Measurements from ENCODE around the gene SUPT3H.
"Not testable (repeated sequence)": the region's sequence is repeated elsewhere in the genome, so short reads cannot be mapped to it uniquely, and the experiment has no call there.

Gene SUPT3H

DNA sequence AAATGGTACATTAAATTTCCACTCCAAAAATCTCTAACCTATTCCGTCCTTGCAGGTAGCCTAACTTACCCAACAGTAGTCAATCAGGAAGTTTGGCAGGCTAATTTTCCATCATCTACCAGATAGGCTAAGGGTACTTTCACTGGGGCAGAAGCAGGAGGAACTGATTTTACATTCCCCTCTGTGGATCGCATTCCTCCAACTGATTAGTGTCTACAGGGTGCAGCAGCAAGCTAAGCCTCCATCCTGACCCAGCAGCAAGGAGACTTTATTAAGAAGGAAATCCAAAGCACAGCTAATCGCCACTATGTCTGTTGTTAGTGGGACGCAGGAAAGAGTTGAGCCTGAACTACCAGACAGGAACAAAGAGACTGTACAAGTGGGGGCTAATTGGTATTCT lies 192.8 kb downstream of the SUPT3H start:
- H4K8ac ChIP-seq (ENCODE audit: low read depth, low read length) = no peak overlapping the region
- H3K4me3 ChIP-seq (ENCODE audit: low read depth, low read length) = no peak overlapping the region
- H3K79me1 ChIP-seq (ENCODE audit: low read length) = no peaks in the 10 kb centered on the region
- no peak for DNase-seq
- no peak overlapping the region for H3K14ac ChIP-seq (ENCODE audit: low read length)
- no CpG with 5 or more reads among the region's 4 CpGs for WGBS (ENCODE audit: extremely low coverage, insufficient coverage, insufficient read length)
- no peak overlapping the region for H3K4ac ChIP-seq (ENCODE audit: low read depth, low read length)
- H2BK120ac ChIP-seq (ENCODE audit: insufficient read depth, low read length, poor library complexity) = no peak overlapping the region
- no peak overlapping the region for H3K9ac ChIP-seq (ENCODE audit: low read length)
- no peak overlapping the region for H2BK5ac ChIP-seq (ENCODE audit: low read depth, low read length, poor library complexity)
- H3K27me3 ChIP-seq (ENCODE audit: insufficient read depth, low read length) = no peaks in the 10 kb centered on the region
- no peak overlapping the region for H2AFZ ChIP-seq (ENCODE audit: insufficient read depth, low read length, poor library complexity)
- H3K9me3 ChIP-seq (ENCODE audit: insufficient read depth, low read depth, low read length) = no peaks in the 10 kb centered on the region
- no peaks in the 10 kb centered on the region for H3K4me1 ChIP-seq (ENCODE audit: control insufficient read depth in 1 of 2, insufficient read depth in 2 of 2, low read length in 2 of 2)
- no peaks in the 10 kb centered on the region for H3K79me2 ChIP-seq (ENCODE audit: control insufficient read depth, insufficient read depth, low read length, poor library complexity)
- H3K4me2 ChIP-seq (ENCODE audit: low read length) = no peak overlapping the region
- H2BK12ac ChIP-seq (ENCODE audit: low read length) = no peak overlapping the region
- H2AK5ac ChIP-seq (ENCODE audit: low read length) = no peak overlapping the region
- no peak overlapping the region for H3K18ac ChIP-seq (ENCODE audit: low read length)
- no peak overlapping the region for H4K12ac ChIP-seq (ENCODE audit: low read depth, low read length)
- H3K27ac ChIP-seq (ENCODE audit: low read depth, low read length) = no peak overlapping the region
- no peak overlapping the region for H4K91ac ChIP-seq (ENCODE audit: low read depth, low read length)
- no peak overlapping the region for H3K23ac ChIP-seq (ENCODE audit: low read length)
- no peaks in the 10 kb centered on the region for H3K36me3 ChIP-seq (ENCODE audit: control insufficient read depth in 1 of 2, insufficient read depth in 2 of 2, low read length in 2 of 2)

DNA sequence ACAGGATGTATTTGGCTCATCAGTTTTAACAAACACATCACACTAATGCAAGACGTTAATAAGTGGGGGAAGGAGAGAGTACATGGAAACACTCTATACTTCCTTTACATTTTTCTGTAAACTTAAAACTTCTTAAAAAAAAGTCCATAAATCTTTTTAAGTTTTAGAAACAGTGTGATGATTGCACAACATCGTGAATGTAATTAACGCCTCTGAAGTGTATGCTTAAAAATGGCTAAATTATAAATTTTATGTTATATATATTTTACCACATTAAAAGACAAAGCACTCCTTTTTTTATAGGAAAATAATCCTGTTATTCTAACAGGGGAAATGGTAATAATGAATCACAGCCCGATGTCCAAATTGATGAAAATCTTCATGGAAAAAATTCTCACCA lies 193.7 kb downstream of the SUPT3H start:
- no peak overlapping the region for H3K18ac ChIP-seq (ENCODE audit: low read length)
- H3K27me3 ChIP-seq (ENCODE audit: insufficient read depth, low read length) = no peaks in the 10 kb centered on the region
- H3K4me2 ChIP-seq (ENCODE audit: low read length) = no peak overlapping the region
- H3K79me2 ChIP-seq (ENCODE audit: control insufficient read depth, insufficient read depth, low read length, poor library complexity) = no peaks in the 10 kb centered on the region
- H4K8ac ChIP-seq (ENCODE audit: low read depth, low read length) = no peak overlapping the region
- DNase-seq = no peak
- no peaks in the 10 kb centered on the region for H3K79me1 ChIP-seq (ENCODE audit: low read length)
- no peak overlapping the region for H3K14ac ChIP-seq (ENCODE audit: low read length)
- no peaks in the 10 kb centered on the region for H3K9me3 ChIP-seq (ENCODE audit: insufficient read depth, low read depth, low read length)
- no peak overlapping the region for H2AK5ac ChIP-seq (ENCODE audit: low read length)
- no peaks in the 10 kb centered on the region for H3K4me1 ChIP-seq (ENCODE audit: control insufficient read depth in 1 of 2, insufficient read depth in 2 of 2, low read length in 2 of 2)
- H3K4ac ChIP-seq (ENCODE audit: low read depth, low read length) = no peak overlapping the region
- H4K12ac ChIP-seq (ENCODE audit: low read depth, low read length) = no peak overlapping the region
- H3K4me3 ChIP-seq (ENCODE audit: low read depth, low read length) = no peak overlapping the region
- no peak overlapping the region for H2BK5ac ChIP-seq (ENCODE audit: low read depth, low read length, poor library complexity)
- no CpG with 5 or more reads among the region's 4 CpGs for WGBS (ENCODE audit: extremely low coverage, insufficient coverage, insufficient read length)
- H3K27ac ChIP-seq (ENCODE audit: low read depth, low read length) = no peak overlapping the region
- no peak overlapping the region for H2BK12ac ChIP-seq (ENCODE audit: low read length)
- H2AFZ ChIP-seq (ENCODE audit: insufficient read depth, low read length, poor library complexity) = no peak overlapping the region
- H3K9ac ChIP-seq (ENCODE audit: low read length) = no peak overlapping the region
- H2BK120ac ChIP-seq (ENCODE audit: insufficient read depth, low read length, poor library complexity) = no peak overlapping the region
- no peaks in the 10 kb centered on the region for H3K36me3 ChIP-seq (ENCODE audit: control insufficient read depth in 1 of 2, insufficient read depth in 2 of 2, low read length in 2 of 2)
- H4K91ac ChIP-seq (ENCODE audit: low read depth, low read length) = no peak overlapping the region
- no peak overlapping the region for H3K23ac ChIP-seq (ENCODE audit: low read length)

DNA sequence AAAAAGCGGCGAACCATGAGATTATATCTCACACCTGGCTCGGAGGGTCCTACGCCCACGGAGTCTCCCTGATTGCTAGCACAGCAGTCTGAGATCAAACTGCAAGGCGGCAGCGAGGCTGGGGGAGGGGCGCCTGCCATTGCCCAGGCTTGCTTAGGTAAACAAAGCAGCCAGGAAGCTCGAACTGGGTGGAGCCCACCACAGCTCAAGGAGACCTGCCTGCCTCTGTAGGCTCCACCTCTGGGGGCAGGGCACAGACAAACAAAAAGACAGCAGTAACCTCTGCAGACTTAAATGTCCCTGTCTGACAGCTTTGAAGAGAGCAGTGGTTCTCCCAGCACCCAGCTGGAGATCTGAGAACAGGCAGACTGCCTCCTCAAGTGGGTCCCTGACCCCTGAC lies 201.4 kb downstream of the SUPT3H start:
- H3K4me2 ChIP-seq (ENCODE audit: low read length); H4K12ac ChIP-seq (ENCODE audit: low read depth, low read length); H3K9me3 ChIP-seq (ENCODE audit: insufficient read depth, low read depth, low read length); H3K4me3 ChIP-seq (ENCODE audit: low read depth, low read length); H3K36me3 ChIP-seq (ENCODE audit: control insufficient read depth in 1 of 2, insufficient read depth in 2 of 2, low read length in 2 of 2); H3K9ac ChIP-seq (ENCODE audit: low read length); H3K79me1 ChIP-seq (ENCODE audit: low read length); H3K4me1 ChIP-seq (ENCODE audit: control insufficient read depth in 1 of 2, insufficient read depth in 2 of 2, low read length in 2 of 2); H3K23ac ChIP-seq (ENCODE audit: low read length); H3K4ac ChIP-seq (ENCODE audit: low read depth, low read length); H2BK12ac ChIP-seq (ENCODE audit: low read length); H2AK5ac ChIP-seq (ENCODE audit: low read length); H3K18ac ChIP-seq (ENCODE audit: low read length); H2BK120ac ChIP-seq (ENCODE audit: insufficient read depth, low read length, poor library complexity); H4K8ac ChIP-seq (ENCODE audit: low read depth, low read length); H3K14ac ChIP-seq (ENCODE audit: low read length); H4K91ac ChIP-seq (ENCODE audit: low read depth, low read length); H3K27ac ChIP-seq (ENCODE audit: low read depth, low read length); H2BK5ac ChIP-seq (ENCODE audit: low read depth, low read length, poor library complexity); H3K27me3 ChIP-seq (ENCODE audit: insufficient read depth, low read length); H2AFZ ChIP-seq (ENCODE audit: insufficient read depth, low read length, poor library complexity); H3K79me2 ChIP-seq (ENCODE audit: control insufficient read depth, insufficient read depth, low read length, poor library complexity); DNase-seq: not testable (repeated sequence)
- WGBS (ENCODE audit: extremely low coverage, insufficient coverage, insufficient read length) = no CpG with 5 or more reads among the region's 9 CpGs

DNA sequence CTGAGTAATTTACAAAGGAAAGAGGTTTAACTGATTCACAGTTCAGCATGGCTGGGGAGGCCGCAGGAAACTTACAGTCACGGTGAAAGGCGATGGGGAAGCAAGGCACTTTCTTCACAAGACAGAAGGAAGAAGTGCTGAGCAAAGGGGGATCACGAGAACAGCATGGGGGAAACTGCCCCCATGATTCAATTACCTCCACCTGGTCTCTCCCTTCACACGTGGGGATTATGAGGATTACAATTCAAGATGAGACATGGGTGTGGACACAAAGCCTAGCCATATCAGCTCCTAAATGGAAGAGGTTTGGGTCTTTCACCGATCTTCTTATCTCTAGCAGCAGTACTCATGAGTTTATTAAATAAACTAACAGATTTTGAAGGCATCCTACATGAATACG lies 202.5 kb downstream of the SUPT3H start:
- no peaks in the 10 kb centered on the region for H3K9me3 ChIP-seq (ENCODE audit: insufficient read depth, low read depth, low read length)
- no peak overlapping the region for H3K14ac ChIP-seq (ENCODE audit: low read length)
- no peak overlapping the region for H3K18ac ChIP-seq (ENCODE audit: low read length)
- H4K12ac ChIP-seq (ENCODE audit: low read depth, low read length) = no peak overlapping the region
- no peak overlapping the region for H4K91ac ChIP-seq (ENCODE audit: low read depth, low read length)
- H4K8ac ChIP-seq (ENCODE audit: low read depth, low read length) = no peak overlapping the region
- H3K27me3 ChIP-seq (ENCODE audit: insufficient read depth, low read length) = no peaks in the 10 kb centered on the region
- H3K4me1 ChIP-seq (ENCODE audit: control insufficient read depth in 1 of 2, insufficient read depth in 2 of 2, low read length in 2 of 2) = no peaks in the 10 kb centered on the region
- no peak overlapping the region for H3K4ac ChIP-seq (ENCODE audit: low read depth, low read length)
- no peak overlapping the region for H3K4me3 ChIP-seq (ENCODE audit: low read depth, low read length)
- H3K9ac ChIP-seq (ENCODE audit: low read length) = no peak overlapping the region
- no peak overlapping the region for H3K27ac ChIP-seq (ENCODE audit: low read depth, low read length)
- H3K4me2 ChIP-seq (ENCODE audit: low read length) = no peak overlapping the region
- H2BK5ac ChIP-seq (ENCODE audit: low read depth, low read length, poor library complexity) = no peak overlapping the region
- no peak overlapping the region for H2BK120ac ChIP-seq (ENCODE audit: insufficient read depth, low read length, poor library complexity)
- no peak for DNase-seq
- no CpG with 5 or more reads among the region's 7 CpGs for WGBS (ENCODE audit: extremely low coverage, insufficient coverage, insufficient read length)
- no peak overlapping the region for H2AFZ ChIP-seq (ENCODE audit: insufficient read depth, low read length, poor library complexity)
- H3K36me3 ChIP-seq (ENCODE audit: control insufficient read depth in 1 of 2, insufficient read depth in 2 of 2, low read length in 2 of 2) = no peaks in the 10 kb centered on the region
- no peak overlapping the region for H3K23ac ChIP-seq (ENCODE audit: low read length)
- H3K79me1 ChIP-seq (ENCODE audit: low read length) = no peaks in the 10 kb centered on the region
- H3K79me2 ChIP-seq (ENCODE audit: control insufficient read depth, insufficient read depth, low read length, poor library complexity) = no peaks in the 10 kb centered on the region
- H2BK12ac ChIP-seq (ENCODE audit: low read length) = no peak overlapping the region
- no peak overlapping the region for H2AK5ac ChIP-seq (ENCODE audit: low read length)

Measured in trophoblast cell (in vitro differentiated cells and primary cell).